Medulla oblongata (tissue), 1 donor: ENCODE measurements around the gene ANAPC10.
"Not testable (repeated sequence)": the region's sequence is repeated elsewhere in the genome, so short reads cannot be mapped to it uniquely, and the experiment has no call there.

Experiments used
- DNase-seq: peaks from one replicate; pipeline ENCODE4 v3.0.0-alpha.2; 2015; ENCODE audit errors: extremely low spot score

Gene ANAPC10

GRCh38 chr4:145003675-145004074 lies 94.3 kb downstream of the ANAPC10 start:
- no peak for DNase-seq

DNA sequence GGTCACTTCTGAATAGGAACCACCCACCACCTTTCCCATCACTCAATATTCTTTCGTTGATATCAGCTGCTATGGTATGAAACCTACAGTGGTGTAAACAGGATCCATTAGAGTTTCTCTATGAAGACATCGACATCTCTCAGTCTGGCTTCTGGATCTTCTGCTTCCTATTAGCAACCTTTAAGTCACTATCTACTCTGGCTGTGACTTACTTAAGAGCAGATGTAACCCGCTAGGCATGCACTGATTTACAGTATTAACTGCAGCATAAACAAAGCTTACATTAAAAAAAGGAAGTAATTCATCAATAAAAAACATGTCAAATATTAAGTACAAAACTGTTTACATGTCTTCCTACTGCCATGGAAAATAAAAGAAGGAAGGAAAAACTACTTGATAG lies 96.4 kb downstream of the ANAPC10 start:
- no peak for DNase-seq

GRCh38 chr4:145000656-145001055 lies 97.3 kb downstream of the ANAPC10 start:
- not testable (repeated sequence) for DNase-seq

DNA sequence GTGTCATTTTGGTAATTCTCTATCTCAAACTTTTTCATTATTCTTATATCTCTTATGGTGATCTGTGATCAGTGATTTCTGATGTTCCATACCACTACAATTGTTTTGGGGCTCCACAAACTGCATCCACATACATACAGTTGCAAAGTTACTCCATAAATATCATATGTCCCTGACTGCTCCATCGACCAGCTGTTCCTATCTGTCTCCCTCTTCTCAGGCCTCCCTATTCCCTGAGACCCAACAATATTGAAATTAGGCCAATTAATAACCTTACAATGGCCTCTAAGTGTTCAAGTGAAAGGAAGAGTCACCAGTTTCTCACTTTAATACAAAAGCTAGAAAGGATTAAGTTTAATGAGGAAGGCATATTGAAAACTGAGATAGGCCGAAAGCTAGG lies 108.7 kb downstream of the ANAPC10 start:
- DNase-seq: no peak

GRCh38 chr4:144985531-144985930 lies 112.5 kb downstream of the ANAPC10 start:
- no peak for DNase-seq

- DNase-seq: no peak
These were observed 113.0 kb downstream of the ANAPC10 start for GRCh38 chr4:144985014-144985413.

DNA sequence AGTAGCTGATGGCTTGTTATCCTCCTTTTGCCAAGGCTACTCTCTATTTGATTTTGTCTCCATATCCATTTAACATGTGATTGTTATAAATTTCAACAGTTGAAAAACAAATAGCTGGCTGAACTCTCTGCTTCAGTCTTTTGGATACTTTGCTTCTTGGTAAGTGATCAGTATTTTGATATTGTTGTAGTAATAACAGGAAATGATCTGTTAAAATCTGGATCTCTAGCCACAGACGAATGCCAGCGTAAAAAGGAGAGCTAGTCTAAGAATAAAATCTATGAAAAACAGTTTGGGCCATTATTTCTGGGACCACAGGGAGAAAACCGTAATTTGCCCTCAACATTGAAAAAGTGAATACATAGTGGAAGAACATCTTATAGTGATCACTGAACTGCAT lies 113.8 kb downstream of the ANAPC10 start:
- DNase-seq: no peak

DNA sequence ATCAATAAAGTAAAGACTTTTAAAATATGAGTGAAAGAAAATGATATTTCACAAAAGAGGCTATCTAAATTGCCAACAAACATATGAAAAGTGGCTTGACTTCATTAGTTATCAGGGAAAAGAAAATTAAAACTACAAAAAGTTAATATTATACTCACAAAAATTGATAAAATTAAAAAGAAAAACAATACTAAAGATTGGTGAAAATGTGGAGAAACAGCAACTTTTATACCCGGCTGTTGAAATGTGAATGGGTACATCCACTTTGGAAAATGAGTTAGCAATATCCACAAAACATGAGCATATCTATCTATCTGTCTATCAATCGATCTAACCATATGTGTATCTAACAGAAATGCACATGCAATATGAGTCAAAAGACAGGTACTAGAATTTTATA lies 122.3 kb downstream of the ANAPC10 start:
- DNase-seq: no peak

- DNase-seq: no peak
These were observed 127.4 kb downstream of the ANAPC10 start for GRCh38 chr4:144970597-144970996.

DNA sequence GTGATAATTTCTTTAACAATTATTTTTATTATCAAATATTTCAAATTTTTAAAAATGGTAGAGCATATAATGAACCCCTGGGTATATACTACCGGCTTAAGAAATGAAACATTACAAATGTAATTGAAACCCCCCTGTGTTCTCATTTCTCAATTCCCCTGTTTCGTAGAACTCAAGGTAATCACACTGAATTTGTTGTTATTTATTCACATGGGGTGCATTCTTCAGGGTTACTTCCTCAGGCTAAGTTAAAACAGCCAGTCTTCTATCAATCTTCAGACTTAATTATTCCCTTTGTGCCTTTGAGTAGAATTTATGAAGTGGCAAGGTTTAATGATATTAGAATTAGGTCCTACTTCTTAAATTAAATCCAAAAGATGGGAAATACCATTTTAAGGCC lies 128.2 kb downstream of the ANAPC10 start:
- DNase-seq: no peak

DNA sequence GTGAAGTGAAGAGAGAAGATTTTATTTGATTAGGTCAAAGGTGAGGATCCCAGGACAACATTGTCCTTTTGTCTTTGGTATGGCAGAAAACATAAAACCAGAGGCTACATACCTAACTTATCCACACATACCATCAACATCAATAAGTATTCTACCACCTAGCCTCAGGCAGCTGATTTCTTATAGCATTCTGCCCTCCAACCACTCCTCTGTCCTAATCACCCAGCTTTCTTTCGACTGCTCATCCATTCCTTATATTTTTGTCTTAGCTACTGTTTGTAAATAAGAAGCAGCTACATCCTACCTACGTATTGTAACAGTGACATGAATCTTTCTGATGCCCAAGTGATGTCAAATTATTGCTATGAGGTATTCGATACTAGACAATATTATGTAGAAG lies 129.4 kb downstream of the ANAPC10 start:
- DNase-seq: no peak

GRCh38 chr4:144967161-144967560 lies 130.8 kb downstream of the ANAPC10 start:
- DNase-seq: no peak

DNA sequence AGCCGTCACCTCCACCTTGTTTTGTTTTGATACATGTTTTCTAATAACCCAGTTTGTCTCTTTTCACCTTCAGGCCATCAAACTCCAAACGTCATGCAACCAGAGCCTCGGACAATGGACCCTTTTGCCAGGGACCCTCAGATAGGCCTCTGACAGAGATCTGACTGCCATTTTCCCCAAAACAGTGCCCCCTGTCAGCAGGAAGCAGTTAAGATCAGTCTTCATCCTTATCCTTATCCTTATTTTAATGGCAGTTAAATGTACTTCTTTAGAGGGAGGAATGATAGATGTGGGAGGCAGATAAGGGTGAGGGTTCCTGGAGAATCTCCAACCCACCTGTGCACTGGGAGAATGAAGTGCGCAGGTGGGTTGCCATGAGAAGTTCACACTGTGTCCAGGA lies 135.7 kb downstream of the ANAPC10 start:
- DNase-seq: no peak

DNA sequence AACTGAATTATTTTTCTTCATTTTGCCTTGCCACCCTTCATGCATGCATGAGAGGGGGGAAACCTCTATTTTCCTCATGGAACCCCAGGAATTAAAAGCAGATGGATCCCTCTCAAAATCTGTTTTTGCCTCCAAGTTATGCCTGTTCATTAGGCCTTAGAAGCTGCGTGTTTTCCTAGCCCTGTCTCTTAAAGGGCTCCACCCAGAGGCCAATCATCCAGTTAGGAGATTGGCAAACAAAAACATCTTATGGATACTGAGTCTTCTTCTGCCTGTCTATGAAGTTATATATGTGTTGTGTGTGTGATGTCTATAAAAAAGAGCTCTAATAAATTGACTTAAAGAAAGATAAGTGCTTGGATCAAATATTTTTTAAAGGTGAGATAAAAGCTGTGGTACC lies 142.9 kb downstream of the ANAPC10 start:
- DNase-seq: no peak

DNA sequence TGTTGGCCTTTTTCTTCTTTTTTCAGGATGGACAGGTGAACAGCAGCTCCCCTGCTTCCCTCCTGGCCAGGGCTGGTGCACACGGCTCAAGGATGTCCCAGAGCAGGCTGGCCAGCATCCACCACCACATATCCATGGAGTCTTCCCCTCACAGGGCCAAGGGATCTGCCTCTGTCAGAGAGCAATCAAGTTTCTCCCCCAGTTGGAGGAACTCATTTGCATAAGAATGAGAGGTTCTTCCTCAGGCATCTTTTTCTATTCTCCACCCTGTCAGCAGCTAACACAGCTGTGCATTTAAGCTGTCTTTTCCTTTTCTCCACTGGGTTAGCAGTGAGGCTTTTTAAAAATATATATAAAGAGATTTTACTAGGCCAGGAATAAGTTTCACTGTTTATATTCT lies 143.8 kb downstream of the ANAPC10 start:
- no peak for DNase-seq

GRCh38 chr4:144948421-144948820 lies 149.6 kb downstream of the ANAPC10 start:
- no peak for DNase-seq

GRCh38 chr4:144948009-144948408 lies 150.0 kb downstream of the ANAPC10 start:
- DNase-seq: no peak
